GM19468 (cell line): ENCODE measurements around the gene CCDC83.

Experiments used
- ATAC-seq: cut with Tn5 transposase; IDR thresholded peaks from one replicate; pipeline ENCODE4 v1.9.1; 2021; ENCODE audit warnings: mild to moderate bottlenecking, moderate library complexity, moderate number of reproducible peaks; ENCODE audit not compliant: unreplicated experiment; ENCODE audit errors: extremely low read depth

Gene CCDC83

GRCh38 chr11:85855341-85855656 is at the start of gene CCDC83:
CCDC83 (plus strand) TSS chr11:85855383; CDS start chr11:85865124, 9,741 bp downstream.
- no peak for ATAC-seq

- ATAC-seq: no peak
These were observed 49.8 kb upstream of the CCDC83 start for GRCh38 chr11:85805387-85805786.

- ATAC-seq: no peak
These were observed 49.2 kb upstream of the CCDC83 start for GRCh38 chr11:85806016-85806415.

GRCh38 chr11:85806876-85807275 is 48.3 kb upstream of the CCDC83 start:
- no peak for ATAC-seq

GRCh38 chr11:85809191-85809590 is 46.0 kb upstream of the CCDC83 start:
- ATAC-seq: no peak

- no peak for ATAC-seq
These were observed 45.3 kb upstream of the CCDC83 start for GRCh38 chr11:85809863-85810262.

- no peak for ATAC-seq
These were observed 44.7 kb upstream of the CCDC83 start for GRCh38 chr11:85810521-85810870.

- peak; percentile 64 for ATAC-seq
These were observed 44.1 kb upstream of the CCDC83 start, which contains the start of gene SYTL2 for GRCh38 chr11:85810871-85811611. SYTL2 (minus strand) TSS chr11:85811141; CDS start chr11:85757725, 53,416 bp downstream.

GRCh38 chr11:85811624-85812023 is 43.6 kb upstream of the CCDC83 start:
- no peak for ATAC-seq

- ATAC-seq: no peak
These were observed 41.5 kb upstream of the CCDC83 start for GRCh38 chr11:85813721-85814120.

- ATAC-seq: no peak
These were observed 39.8 kb upstream of the CCDC83 start for GRCh38 chr11:85815186-85815931.

GRCh38 chr11:85819441-85819840 is 35.7 kb upstream of the CCDC83 start:
- ATAC-seq: no peak

- no peak for ATAC-seq
These were observed 33.5 kb upstream of the CCDC83 start for GRCh38 chr11:85821636-85822035.

GRCh38 chr11:85822814-85823213 is 32.4 kb upstream of the CCDC83 start:
- no peak for ATAC-seq

GRCh38 chr11:85823816-85824215 is 31.4 kb upstream of the CCDC83 start:
- no peak for ATAC-seq

- no peak for ATAC-seq
These were observed 29.6 kb upstream of the CCDC83 start for GRCh38 chr11:85825616-85826015.

- ATAC-seq: no peak
These were observed 28.9 kb upstream of the CCDC83 start for GRCh38 chr11:85826116-85826855.

GRCh38 chr11:85827748-85828639 is 27.2 kb upstream of the CCDC83 start:
- ATAC-seq: no peak

GRCh38 chr11:85828640-85828978 is 26.6 kb upstream of the CCDC83 start:
- no peak for ATAC-seq

GRCh38 chr11:85829172-85829571 is 26.0 kb upstream of the CCDC83 start:
- ATAC-seq: no peak
